ENCODE data around the gene FRS3.

The FRS3 gene

GRCh38 chr6:41722969-41723529, 56.7 kb downstream of the FRS3 start:
- DNase-seq (ENCODE audit: low read depth): no peak
- no peak for TF ChIP-seq CTCF (IDR thresholded peaks at IDR 0.05; ENCODE audit: insufficient read depth, low read depth, low read length, missing control alignments)
- H3K4me3 ChIP-seq (ENCODE audit: low read depth, low read length): peak overlapping the region; percentile 83

GRCh38 chr6:41721414-41721813, 58.3 kb downstream of the FRS3 start:
- TF ChIP-seq CTCF (IDR thresholded peaks at IDR 0.05; ENCODE audit: insufficient read depth, low read depth, low read length, missing control alignments): no peak
- H3K4me3 ChIP-seq (ENCODE audit: low read depth, low read length): peak overlapping the region; percentile 83
- DNase-seq (ENCODE audit: low read depth): no peak

- peak overlapping the region; percentile 83 for H3K4me3 ChIP-seq (ENCODE audit: low read depth, low read length)
- DNase-seq (ENCODE audit: low read depth): no peak
- no peak for TF ChIP-seq CTCF (IDR thresholded peaks at IDR 0.05; ENCODE audit: insufficient read depth, low read depth, low read length, missing control alignments)
Observed at GRCh38 chr6:41720783-41721182, 58.9 kb downstream of the FRS3 start.

GRCh38 chr6:41720262-41720620, 59.5 kb downstream of the FRS3 start:
- TF ChIP-seq CTCF (IDR thresholded peaks at IDR 0.05; ENCODE audit: insufficient read depth, low read depth, low read length, missing control alignments): no peak
- H3K4me3 ChIP-seq (ENCODE audit: low read depth, low read length): peak overlapping the region; percentile 83
- peak; percentile 56 for DNase-seq (ENCODE audit: low read depth)
